K562 (cell line): Measurements from ENCODE around the gene CRYBB1. TPM values are rescaled to one million over a fixed set of nuclear protein-coding genes. Genes with fewer than 3 reads are reported as not detected.

Experiments used
- polyA plus RNA-seq, 8 experiments: library from polyadenylated mRNA; depleted of rRNA in 4 of 8; stranded (reverse) in 5 of 8; unstranded in 3 of 8; fragments of >200 nt; fragmentation: Nextera tagmentation in 2 of 8; fragmentation: Illumina TruSeq in 1 of 8; extraction: Ambion mirVana in 2 of 8; extraction: Trizol in 1 of 8; gene quantifications; 2 replicates each; pipeline versions ENCODE4 v1.2.1 to v1.2.3, GENCODE V29; 2011 to 2014; ENCODE audit warnings: inconsistent platforms in 1 of 8, missing spikeins in 1 of 8
- total RNA-seq, 7 experiments: library from RNA; depleted of rRNA in 6 of 7; stranded (reverse); fragments of >200 nt in 6 of 7; fragmentation: Illumina TruSeq in 2 of 7; extraction: Trizol in 2 of 7; gene quantifications; 2 replicates each; pipeline versions ENCODE4 v1.2.1 to v1.2.3, GENCODE V29; 2011 to 2021; ENCODE audit warnings: low replicate concordance in 1 of 7
- TF ChIP-seq, protein P1 (sequence below): fragments of 450-650 bp; IDR thresholded peaks from 2 replicates; pipeline ENCODE4 v1.6.1; 2016; ENCODE audit warnings: low read depth

The CRYBB1 gene
- total and polyA plus RNA-seq, 9 of the 15 experiments (the other 6 are each of a cell fraction or from before 2014, with no cell fraction given) = 0.16 to 0.45 (median 0.33) TPM; not detected in 2

DNA sequence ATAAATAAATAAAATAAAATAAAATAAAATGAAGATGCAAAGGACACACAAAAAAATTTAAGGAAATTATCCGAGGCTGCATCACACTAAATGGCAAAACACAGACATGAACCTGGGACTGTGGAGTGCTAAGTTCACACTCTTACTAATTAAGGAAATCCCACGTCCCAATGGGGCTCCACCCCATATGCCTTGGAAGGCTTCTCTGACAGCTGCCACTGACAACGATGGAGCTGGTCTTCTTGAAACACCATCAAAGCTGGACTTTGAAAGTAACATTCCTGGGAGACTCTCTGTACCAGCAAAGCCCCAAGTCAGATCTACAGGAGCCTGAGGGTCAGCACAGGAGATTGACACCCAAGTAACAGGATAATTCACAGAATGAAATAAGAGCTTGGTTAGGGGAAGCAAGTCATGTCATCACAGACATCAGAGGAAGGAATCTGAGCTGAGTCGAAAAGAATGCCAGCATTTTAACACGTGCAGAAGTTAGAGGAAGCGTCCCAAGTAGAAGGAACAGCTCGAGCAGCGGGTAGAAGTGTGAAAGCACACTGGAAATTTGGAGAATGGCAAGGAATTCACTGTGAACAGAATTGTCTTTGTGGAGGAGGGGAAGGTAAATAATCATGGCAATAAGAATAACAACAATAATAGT, 41.7 kb downstream of the CRYBB1 start (continued):
- TF ChIP-seq, protein P1, sequence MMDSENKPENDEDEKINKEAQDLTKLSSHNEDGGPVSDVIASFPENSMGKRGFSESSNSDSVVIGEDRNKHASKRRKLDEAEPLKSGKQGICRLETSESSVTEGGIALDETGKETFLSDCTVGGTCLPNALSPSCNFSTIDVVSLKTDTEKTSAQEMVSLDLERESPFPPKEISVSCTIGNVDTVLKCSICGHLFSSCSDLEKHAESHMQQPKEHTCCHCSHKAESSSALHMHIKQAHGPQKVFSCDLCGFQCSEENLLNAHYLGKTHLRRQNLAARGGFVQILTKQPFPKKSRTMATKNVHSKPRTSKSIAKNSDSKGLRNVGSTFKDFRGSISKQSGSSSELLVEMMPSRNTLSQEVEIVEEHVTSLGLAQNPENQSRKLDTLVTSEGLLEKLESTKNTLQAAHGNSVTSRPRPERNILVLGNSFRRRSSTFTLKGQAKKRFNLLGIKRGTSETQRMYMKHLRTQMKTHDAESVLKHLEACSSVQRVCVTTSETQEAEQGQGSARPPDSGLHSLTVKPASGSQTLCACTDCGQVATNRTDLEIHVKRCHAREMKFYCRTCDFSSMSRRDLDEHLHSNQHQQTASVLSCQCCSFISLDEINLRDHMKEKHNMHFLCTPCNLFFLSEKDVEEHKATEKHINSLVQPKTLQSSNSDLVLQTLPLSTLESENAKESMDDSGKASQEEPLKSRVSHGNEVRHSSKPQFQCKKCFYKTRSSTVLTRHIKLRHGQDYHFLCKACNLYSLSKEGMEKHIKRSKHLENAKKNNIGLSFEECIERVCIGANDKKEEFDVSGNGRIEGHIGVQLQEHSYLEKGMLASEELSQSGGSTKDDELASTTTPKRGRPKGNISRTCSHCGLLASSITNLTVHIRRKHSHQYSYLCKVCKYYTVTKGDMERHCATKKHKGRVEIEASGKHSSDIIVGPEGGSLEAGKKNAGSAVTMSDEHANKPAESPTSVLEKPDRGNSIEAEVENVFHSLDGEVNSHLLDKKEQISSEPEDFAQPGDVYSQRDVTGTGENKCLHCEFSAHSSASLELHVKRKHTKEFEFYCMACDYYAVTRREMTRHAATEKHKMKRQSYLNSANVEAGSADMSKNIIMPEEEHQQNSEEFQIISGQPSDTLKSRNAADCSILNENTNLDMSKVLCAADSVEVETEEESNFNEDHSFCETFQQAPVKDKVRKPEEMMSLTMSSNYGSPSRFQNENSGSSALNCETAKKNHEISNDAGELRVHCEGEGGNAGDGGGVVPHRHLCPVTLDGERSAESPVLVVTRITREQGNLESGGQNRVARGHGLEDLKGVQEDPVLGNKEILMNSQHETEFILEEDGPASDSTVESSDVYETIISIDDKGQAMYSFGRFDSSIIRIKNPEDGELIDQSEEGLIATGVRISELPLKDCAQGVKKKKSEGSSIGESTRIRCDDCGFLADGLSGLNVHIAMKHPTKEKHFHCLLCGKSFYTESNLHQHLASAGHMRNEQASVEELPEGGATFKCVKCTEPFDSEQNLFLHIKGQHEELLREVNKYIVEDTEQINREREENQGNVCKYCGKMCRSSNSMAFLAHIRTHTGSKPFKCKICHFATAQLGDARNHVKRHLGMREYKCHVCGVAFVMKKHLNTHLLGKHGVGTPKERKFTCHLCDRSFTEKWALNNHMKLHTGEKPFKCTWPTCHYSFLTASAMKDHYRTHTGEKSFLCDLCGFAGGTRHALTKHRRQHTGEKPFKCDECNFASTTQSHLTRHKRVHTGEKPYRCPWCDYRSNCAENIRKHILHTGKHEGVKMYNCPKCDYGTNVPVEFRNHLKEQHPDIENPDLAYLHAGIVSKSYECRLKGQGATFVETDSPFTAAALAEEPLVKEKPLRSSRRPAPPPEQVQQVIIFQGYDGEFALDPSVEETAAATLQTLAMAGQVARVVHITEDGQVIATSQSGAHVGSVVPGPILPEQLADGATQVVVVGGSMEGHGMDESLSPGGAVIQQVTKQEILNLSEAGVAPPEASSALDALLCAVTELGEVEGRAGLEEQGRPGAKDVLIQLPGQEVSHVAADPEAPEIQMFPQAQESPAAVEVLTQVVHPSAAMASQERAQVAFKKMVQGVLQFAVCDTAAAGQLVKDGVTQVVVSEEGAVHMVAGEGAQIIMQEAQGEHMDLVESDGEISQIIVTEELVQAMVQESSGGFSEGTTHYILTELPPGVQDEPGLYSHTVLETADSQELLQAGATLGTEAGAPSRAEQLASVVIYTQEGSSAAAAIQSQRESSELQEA = no peak
- TF ChIP-seq, all 486 proteins: peak for 0
